HL-60 (cell line): Measurements from ENCODE around the gene SMAD1.

Experiments used
- DNase-seq, 2 experiments: peaks; one replicate each; pipeline ENCODE4 v3.0.0-alpha.2; 2010 to 2020; ENCODE audit warnings: low read depth in 1 of 2, low spot score in 1 of 2
- H3K27ac ChIP-seq: fragments of 250-450 bp; sonication (Bioruptor Pico); replicated peaks from 2 replicates; pipeline ENCODE4 v1.5.1; 2020; ENCODE audit warnings: mild to moderate bottlenecking, moderate library complexity
- H3K27me3 ChIP-seq: fragments of 250-450 bp; sonication (Bioruptor Pico); 2 replicates; pipeline ENCODE4 v1.5.1; 2021; ENCODE audit warnings: mild to moderate bottlenecking, moderate library complexity; ENCODE audit not compliant: insufficient read depth, poor library complexity, severe bottlenecking
- H3K4me3 ChIP-seq: replicated peaks from 2 replicates; pipeline ENCODE4 v1.5.1; 2011; ENCODE audit warnings: mild to moderate bottlenecking, control low read depth, low read length; ENCODE audit not compliant: insufficient read depth
- CTCF ChIP-seq: IDR thresholded peaks from one replicate; pipeline ENCODE4 v1.5.1; 2011; ENCODE audit warnings: low read length, control low read depth, inconsistent platforms; ENCODE audit not compliant: insufficient read depth
- GABPA ChIP-seq: IDR thresholded peaks from 2 replicates; pipeline ENCODE4 v1.6.1; 2012; ENCODE audit warnings: low read depth
- POLR2AphosphoS5 ChIP-seq: IDR thresholded peaks from 2 replicates; pipeline ENCODE4 v1.6.1; 2012; ENCODE audit warnings: low read depth
- REST ChIP-seq: IDR thresholded peaks from 2 replicates; pipeline ENCODE4 v1.6.1; 2012; ENCODE audit warnings: low read depth; ENCODE audit not compliant: insufficient replicate concordance
- SPI1 ChIP-seq: IDR thresholded peaks from 2 replicates; pipeline ENCODE4 v1.6.1; 2012; ENCODE audit warnings: low read depth, mild to moderate bottlenecking, borderline replicate concordance

The SMAD1 gene

DNA sequence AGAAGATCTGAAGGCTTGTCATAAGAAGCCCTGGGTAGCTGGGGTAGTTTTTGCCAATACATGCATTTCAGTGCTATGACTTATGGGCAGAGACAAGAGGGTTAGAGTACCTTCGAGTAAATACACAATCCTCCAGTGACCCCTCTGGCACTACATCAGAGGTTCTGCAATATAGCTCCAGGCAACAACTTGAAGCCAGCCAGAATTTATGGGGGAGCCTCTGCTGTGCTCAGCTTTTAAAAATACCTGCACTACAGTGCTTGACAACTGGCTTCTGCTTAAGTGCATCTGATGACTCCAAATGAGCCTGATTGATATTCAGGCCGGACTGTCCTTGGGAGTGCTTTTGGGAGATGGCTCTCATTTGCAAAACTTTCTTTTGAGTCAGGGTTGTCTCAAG is 44.9 kb upstream of the SMAD1 start:
- TF ChIP-seq SPI1, result no peak
- TF ChIP-seq GABPA, result no peak
- TF ChIP-seq CTCF, result no peak
- TF ChIP-seq REST, result no peak
- no peak for TF ChIP-seq POLR2AphosphoS5
- no peak for DNase-seq
- Histone ChIP-seq H3K4me3 (no peak overlapping the region), H3K27me3 (no peaks in the 10 kb centered on the region), H3K27ac (no peak overlapping the region)

DNA sequence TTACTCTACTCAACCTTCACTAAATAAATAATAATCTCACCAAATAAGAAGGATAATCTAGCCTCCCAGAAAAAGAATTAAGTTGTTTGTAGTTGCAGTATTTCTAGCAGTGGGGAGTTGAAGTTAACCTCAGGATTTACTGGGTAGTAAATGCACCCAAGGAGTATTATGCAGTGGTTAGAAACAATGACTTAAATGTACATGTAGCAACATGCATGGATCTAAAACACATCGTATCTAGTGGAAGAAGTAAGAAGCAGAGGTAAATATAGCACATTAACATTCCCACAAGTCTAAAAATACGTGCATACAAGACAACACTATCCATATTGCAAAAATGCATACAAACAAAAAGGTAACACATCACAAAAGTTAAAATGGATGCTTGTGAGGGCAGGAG is 44.2 kb upstream of the SMAD1 start:
- Histone ChIP-seq H3K27me3 (no peaks in the 10 kb centered on the region), H3K4me3 (no peak overlapping the region), H3K27ac (no peak overlapping the region)
- no peak for DNase-seq
- no peak for TF ChIP-seq SPI1
- no peak for TF ChIP-seq CTCF
- TF ChIP-seq REST, result no peak
- TF ChIP-seq GABPA, result no peak
- no peak for TF ChIP-seq POLR2AphosphoS5

DNA sequence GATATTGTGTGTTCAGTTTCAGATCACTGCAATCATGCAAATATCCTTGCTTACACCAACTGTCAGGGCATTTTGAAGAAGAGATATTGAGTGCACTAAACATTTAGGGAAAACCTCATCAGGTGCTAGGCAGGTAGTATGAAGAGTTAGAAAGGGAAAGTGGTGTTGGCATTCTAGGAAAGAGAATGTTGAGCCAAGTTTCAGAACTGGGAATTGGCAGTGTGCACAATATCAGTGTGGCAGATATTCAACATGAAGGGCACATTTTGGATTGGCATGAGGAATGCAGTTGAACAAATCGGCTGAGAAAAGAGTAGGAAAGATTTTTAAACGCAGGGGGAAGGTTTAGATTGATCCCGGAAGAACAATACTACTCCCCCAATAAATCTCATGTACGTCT is 43.4 kb upstream of the SMAD1 start:
- no peak for DNase-seq
- H3K4me3 ChIP-seq, result no peak overlapping the region
- TF ChIP-seq SPI1 (no peak), POLR2AphosphoS5 (no peak), REST (no peak)
- no peaks in the 10 kb centered on the region for H3K27me3 ChIP-seq
- H3K27ac ChIP-seq, result no peak overlapping the region
